Large intestine (tissue), 3 donors: ENCODE data around the gene FECH. TPM values are rescaled to one million over a fixed set of nuclear protein-coding genes. Genes with fewer than 3 reads are reported as not detected.
A peak's percentile ranks its signal among the peaks of the same experiment; 100 is the strongest.
"Not testable (repeated sequence)": the region's sequence is repeated elsewhere in the genome, so short reads cannot be mapped to it uniquely, and the experiment has no call there.

Experiments
- DNase-seq, 2 donors: peaks; one replicate each; pipeline versions ENCODE4 v3.0.0 to v3.0.0-alpha.2; 2013
- H3K27ac ChIP-seq: one replicate; pipeline ENCODE4 v1.5.1; 2013; ENCODE audit warnings: low read length
- H3K27me3 ChIP-seq: 2 replicates; pipeline ENCODE4 v1.6.1; 2013; ENCODE audit warnings: low read length; ENCODE audit not compliant: control insufficient read depth, insufficient read depth
- H3K36me3 ChIP-seq: 2 replicates; pipeline ENCODE4 v1.6.1; 2013; ENCODE audit warnings: low read length; ENCODE audit not compliant: control insufficient read depth, insufficient read depth
- H3K4me1 ChIP-seq: one replicate; pipeline ENCODE4 v1.6.1; 2013; ENCODE audit warnings: low read length; ENCODE audit not compliant: control insufficient read depth, insufficient read depth
- H3K4me3 ChIP-seq: one replicate; pipeline ENCODE4 v1.5.1; 2013; ENCODE audit warnings: low read length
- H3K9me3 ChIP-seq: one replicate; pipeline ENCODE4 v1.6.1; 2013; ENCODE audit warnings: mild to moderate bottlenecking, low read depth, low read length, moderate library complexity; ENCODE audit not compliant: control insufficient read depth
- WGBS: methylation state at CpG from one replicate; pipeline ENCODE4 v1.1.5; 2013; ENCODE audit warnings: low lambda C conversion rate; ENCODE audit not compliant: insufficient coverage; 5-methylcytosine and 5-hydroxymethylcytosine counted together
- polyA plus RNA-seq: library from polyadenylated mRNA; unstranded; fragments of 120-200 nt; gene quantifications from one replicate; pipeline ENCODE4 v1.2.1, GENCODE V29; 2013

Gene FECH
- polyA plus RNA-seq, 1 donor, result 20.0 TPM

DNA sequence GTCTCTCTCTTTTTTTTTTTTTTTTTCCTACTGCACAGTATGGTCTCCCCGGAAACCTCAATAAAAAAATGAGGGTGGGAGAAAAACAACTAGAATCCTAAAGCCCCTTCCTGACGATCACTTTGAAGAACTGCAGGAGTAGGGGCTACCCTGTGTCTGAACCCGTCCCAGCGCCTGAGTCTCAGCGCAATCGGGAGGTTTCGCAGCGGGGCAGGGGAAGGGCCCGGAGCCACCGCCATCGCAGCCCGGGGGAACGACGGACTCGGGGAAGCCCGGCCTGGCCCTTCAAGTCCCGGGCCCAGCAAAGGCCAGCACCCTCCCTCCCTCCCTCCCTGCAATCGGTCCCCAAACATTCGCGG is 34.7 kb upstream of the FECH start:
- peaks cover 12% of the 10 kb centered on the region for H3K36me3 ChIP-seq
- peaks cover 2% of the 10 kb centered on the region for H3K9me3 ChIP-seq
- H3K27me3 ChIP-seq, result no peaks in the 10 kb centered on the region
- H3K27ac ChIP-seq, result peak overlapping the region; percentile 66
- no peak for DNase-seq
- no CpG with 5 or more reads among the region's 20 CpGs for WGBS
- peak overlapping the region; percentile 62 for H3K4me3 ChIP-seq
- peaks cover 5% of the 10 kb centered on the region for H3K4me1 ChIP-seq

DNA sequence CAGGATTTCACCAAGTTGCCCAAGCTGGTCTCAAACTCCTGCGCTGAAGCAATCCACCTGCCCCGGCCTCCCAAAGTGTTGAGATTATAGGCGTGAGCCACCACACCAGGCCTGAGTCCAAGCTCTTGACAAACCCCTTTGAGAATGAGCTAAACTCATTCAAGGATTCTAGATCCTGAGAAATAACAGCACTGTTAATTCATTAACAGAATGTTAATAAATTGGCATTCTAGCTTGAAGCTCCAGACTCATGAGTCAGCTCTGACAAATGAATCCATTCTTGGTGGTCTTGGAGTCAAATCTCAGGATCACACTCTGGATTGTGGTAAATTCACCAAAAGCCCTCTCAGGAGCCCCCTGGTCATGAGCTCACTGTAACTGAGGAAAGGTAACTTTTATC is 33.4 kb upstream of the FECH start:
- peaks cover 5% of the 10 kb centered on the region for H3K4me1 ChIP-seq
- WGBS, result no CpG with 5 or more reads among the region's 3 CpGs
- no peak for DNase-seq
- no peaks in the 10 kb centered on the region for H3K27me3 ChIP-seq
- no peak overlapping the region for H3K4me3 ChIP-seq
- H3K36me3 ChIP-seq, result peaks cover 19% of the 10 kb centered on the region
- H3K27ac ChIP-seq, result no peak overlapping the region
- peaks cover 2% of the 10 kb centered on the region for H3K9me3 ChIP-seq

- WGBS, result no CpG with 5 or more reads among the region's 3 CpGs
- peaks cover 26% of the 10 kb centered on the region for H3K36me3 ChIP-seq
Measured at GRCh38 chr18:57618910-57619309, 32.4 kb upstream of the FECH start.

GRCh38 chr18:57603871-57604270 is 17.4 kb upstream of the FECH start:
- H3K27ac ChIP-seq, result no peak overlapping the region
- no peaks in the 10 kb centered on the region for H3K9me3 ChIP-seq
- DNase-seq, result no peak
- H3K4me3 ChIP-seq, result no peak overlapping the region
- WGBS, result no CpG with 5 or more reads among the region's 1 CpG
- H3K27me3 ChIP-seq, result no peaks in the 10 kb centered on the region
- no peaks in the 10 kb centered on the region for H3K4me1 ChIP-seq
- peaks cover 63% of the 10 kb centered on the region for H3K36me3 ChIP-seq

More at GRCh38 chr18:57618910-57619309, 32.4 kb upstream of the FECH start:
- no peak for DNase-seq
- H3K4me1 ChIP-seq, result peaks cover 5% of the 10 kb centered on the region
- H3K4me3 ChIP-seq, result no peak overlapping the region
- peaks cover 2% of the 10 kb centered on the region for H3K9me3 ChIP-seq
- H3K27ac ChIP-seq, result no peak overlapping the region
- H3K27me3 ChIP-seq, result no peaks in the 10 kb centered on the region

GRCh38 chr18:57595347-57595746 is 8.8 kb upstream of the FECH start:
- H3K9me3 ChIP-seq, result no peaks in the 10 kb centered on the region
- no peaks in the 10 kb centered on the region for H3K27me3 ChIP-seq
- H3K27ac ChIP-seq, result no peak overlapping the region
- peaks cover 6% of the 10 kb centered on the region for H3K36me3 ChIP-seq
- DNase-seq, result no peak
- no peak overlapping the region for H3K4me3 ChIP-seq
- H3K4me1 ChIP-seq, result no peaks in the 10 kb centered on the region

DNA sequence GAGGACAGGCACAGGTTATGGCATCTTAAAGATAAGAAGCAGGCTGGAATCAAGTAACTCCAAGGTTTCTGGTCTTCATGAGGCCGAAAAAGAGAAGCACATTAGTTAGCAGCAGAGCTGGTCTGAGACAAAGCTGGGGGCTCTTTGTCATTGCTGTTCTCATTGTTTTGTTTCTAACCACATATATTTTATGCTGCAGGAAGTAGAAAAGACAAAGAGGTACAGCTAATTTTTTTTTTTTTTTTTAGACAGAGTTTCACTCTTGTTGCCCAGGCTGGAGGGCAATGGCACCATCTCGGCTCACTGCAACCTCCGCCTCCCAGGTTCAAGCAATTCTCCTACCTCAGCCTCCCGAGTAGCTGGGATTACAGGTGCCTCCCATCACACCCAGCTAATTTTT is 6.2 kb upstream of the FECH start:
- H3K36me3 ChIP-seq, H3K27ac ChIP-seq, H3K27me3 ChIP-seq, H3K4me3 ChIP-seq, H3K4me1 ChIP-seq, H3K9me3 ChIP-seq, DNase-seq: not testable (repeated sequence)
- 80% methylated on average over 1 of the region's 4 CpGs for WGBS

DNA sequence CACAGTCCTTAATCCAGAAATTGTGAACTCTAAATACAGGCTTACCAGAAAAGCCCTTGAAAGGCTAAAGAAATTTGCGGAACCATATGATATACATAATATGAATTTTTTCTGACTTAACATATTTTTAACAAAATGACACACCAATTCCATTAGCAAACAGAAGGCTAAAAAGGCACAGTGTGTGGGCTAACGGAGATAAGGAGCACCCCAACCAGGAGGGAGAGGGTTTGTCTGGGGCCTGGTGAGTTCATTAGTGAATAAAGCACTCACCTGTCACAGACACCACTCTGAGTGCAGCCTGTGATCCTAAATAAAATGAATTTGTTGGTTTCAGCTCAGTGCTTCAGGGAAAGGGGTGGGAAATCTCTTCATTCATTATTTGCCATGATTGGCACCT is 2.7 kb upstream of the FECH start:
- Histone ChIP-seq H3K27ac (no peak overlapping the region), H3K36me3 (no peaks in the 10 kb centered on the region), H3K4me1 (peaks cover 7% of the 10 kb centered on the region), H3K27me3 (no peaks in the 10 kb centered on the region), H3K9me3 (no peaks in the 10 kb centered on the region), H3K4me3 (no peak overlapping the region)
- WGBS, result no CpG with 5 or more reads among the region's 2 CpGs
- no peak for DNase-seq

DNA sequence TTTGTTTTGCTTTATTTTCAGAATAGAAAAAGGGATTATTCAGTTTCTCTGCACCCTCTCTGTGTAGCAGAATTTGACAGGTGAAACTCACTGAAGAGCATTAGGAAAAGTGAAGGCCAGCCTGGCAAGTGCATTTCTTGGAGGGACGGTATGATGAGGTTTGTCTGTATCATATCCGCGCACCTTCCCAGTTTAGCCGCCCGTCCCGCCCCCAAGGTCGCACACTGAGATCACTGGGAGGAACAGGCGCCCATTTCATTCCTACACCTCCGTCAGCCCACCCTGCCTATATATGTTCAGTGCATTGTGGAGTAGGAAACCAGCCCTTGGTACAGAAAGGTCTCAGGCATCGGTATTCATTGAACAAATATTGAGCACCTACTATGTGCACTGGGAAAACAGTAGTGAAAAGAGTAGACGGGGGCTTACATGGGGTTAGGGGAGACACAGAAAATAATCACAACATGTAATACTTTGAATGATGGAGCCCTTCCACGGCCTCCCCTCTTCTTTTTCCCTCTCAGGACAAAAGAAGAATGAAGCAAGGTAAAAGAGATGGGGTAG is 678 bp upstream of the FECH start:
- Histone ChIP-seq H3K4me3 (peak overlapping the region; percentile 44), H3K27me3 (no peaks in the 10 kb centered on the region), H3K4me1 (peaks cover 7% of the 10 kb centered on the region), H3K9me3 (no peaks in the 10 kb centered on the region), H3K36me3 (peaks cover 2% of the 10 kb centered on the region), H3K27ac (peak overlapping the region; percentile 32)
- no CpG with 5 or more reads among the region's 12 CpGs for WGBS
- DNase-seq, result no peak

- H3K27ac ChIP-seq, result peak overlapping the region; percentile 25
- no peaks in the 10 kb centered on the region for H3K9me3 ChIP-seq
- peaks cover 5% of the 10 kb centered on the region for H3K36me3 ChIP-seq
- H3K4me3 ChIP-seq, result peak overlapping the region; percentile 53
- H3K27me3 ChIP-seq, result no peaks in the 10 kb centered on the region
- WGBS, result 20% methylated on average over 1 of the region's 8 CpGs
- DNase-seq, result no peak
- H3K4me1 ChIP-seq, result peaks cover 7% of the 10 kb centered on the region
Measured at GRCh38 chr18:57585855-57586250, 649 bp downstream of the FECH start.

DNA sequence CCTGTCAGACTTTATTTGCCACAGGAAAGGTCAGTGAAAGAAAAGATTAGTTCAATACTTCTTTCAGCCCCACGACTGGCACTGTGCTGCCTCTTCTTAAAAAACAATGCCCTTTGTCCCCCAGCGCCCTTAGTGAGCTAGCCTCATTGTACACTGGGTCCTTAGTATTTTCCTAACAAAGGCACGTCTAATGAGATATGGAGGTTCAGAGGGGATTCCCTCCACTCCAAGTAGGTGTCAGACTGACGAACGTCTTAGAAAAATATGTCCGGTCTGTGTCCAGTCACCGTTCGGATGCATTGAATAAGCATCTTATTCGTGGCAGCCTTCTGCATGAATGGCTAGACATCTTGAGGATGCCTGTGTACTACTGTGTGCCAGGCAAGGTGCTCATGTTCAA is 1.1 kb downstream of the FECH start:
- Histone ChIP-seq H3K4me1 (peaks cover 7% of the 10 kb centered on the region), H3K27me3 (no peaks in the 10 kb centered on the region), H3K27ac (no peak overlapping the region), H3K9me3 (no peaks in the 10 kb centered on the region), H3K36me3 (peaks cover 5% of the 10 kb centered on the region), H3K4me3 (peak overlapping the region; percentile 53)
- peak in 1 of 2 donors; percentile 14 for DNase-seq
- no CpG with 5 or more reads among the region's 9 CpGs for WGBS

DNA sequence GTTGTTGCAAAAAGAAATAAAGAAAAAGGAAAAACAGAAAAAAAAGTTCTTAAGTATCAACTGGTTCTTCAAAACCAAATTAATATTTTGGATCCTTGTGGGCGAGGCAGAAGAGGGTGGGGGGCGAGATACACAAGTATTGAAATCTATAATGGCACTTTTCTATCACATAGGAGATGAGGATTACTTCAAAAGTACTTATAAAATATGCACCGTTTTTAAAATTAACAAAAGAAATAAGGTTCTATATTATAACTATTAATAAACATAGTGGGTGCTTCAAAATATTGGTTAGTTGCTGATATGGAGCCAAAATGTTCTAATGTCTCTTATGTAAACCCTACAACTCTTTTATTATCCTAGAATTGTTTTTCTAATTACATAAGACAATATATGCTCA is 2.1 kb downstream of the FECH start:
- peaks cover 7% of the 10 kb centered on the region for H3K36me3 ChIP-seq
- H3K27ac ChIP-seq, result no peak overlapping the region
- no peaks in the 10 kb centered on the region for H3K9me3 ChIP-seq
- DNase-seq, result no peak
- no peaks in the 10 kb centered on the region for H3K27me3 ChIP-seq
- 100% methylated on average over 2 of the region's 3 CpGs for WGBS
- no peak overlapping the region for H3K4me3 ChIP-seq
- H3K4me1 ChIP-seq, result peaks cover 7% of the 10 kb centered on the region
